ES-I3 (cell line): ENCODE data around the gene HS3ST5.

Experiments
- H3K36me3 ChIP-seq: 2 replicates; pipeline ENCODE4 v1.6.1; 2013; ENCODE audit warnings: mild to moderate bottlenecking, low read length, control low read depth, moderate library complexity; ENCODE audit not compliant: insufficient read depth
- H3K4me1 ChIP-seq: 2 replicates; pipeline ENCODE4 v1.6.1; 2013; ENCODE audit warnings: mild to moderate bottlenecking, control low read depth, low read length; ENCODE audit not compliant: insufficient read depth
- H3K9ac ChIP-seq: 2 replicates; pipeline ENCODE4 v1.6.1; 2013; ENCODE audit warnings: low read depth, mild to moderate bottlenecking, low read length, moderate library complexity
- H3K9me3 ChIP-seq: 2 replicates; pipeline ENCODE4 v1.6.1; 2013; ENCODE audit warnings: mild to moderate bottlenecking, low read length, moderate library complexity; ENCODE audit not compliant: control insufficient read depth, insufficient read depth

Gene HS3ST5

GRCh38 chr6:114008331-114008730 lies 334.5 kb downstream of the HS3ST5 start:
- H3K36me3 ChIP-seq, result no peaks in the 10 kb centered on the region
- peaks cover 47% of the 10 kb centered on the region for H3K4me1 ChIP-seq
- no peak overlapping the region for H3K9ac ChIP-seq
- H3K9me3 ChIP-seq, result no peaks in the 10 kb centered on the region

- Histone ChIP-seq H3K9me3 (no peaks in the 10 kb centered on the region), H3K9ac (no peak overlapping the region), H3K36me3 (no peaks in the 10 kb centered on the region), H3K4me1 (peaks cover 50% of the 10 kb centered on the region)
Observed at GRCh38 chr6:114007516-114007915, 335.3 kb downstream of the HS3ST5 start.
